ENCODE results near the gene GAP43.
A peak's percentile ranks its signal among the peaks of the same experiment; 100 is the strongest.

The GAP43 gene

DNA sequence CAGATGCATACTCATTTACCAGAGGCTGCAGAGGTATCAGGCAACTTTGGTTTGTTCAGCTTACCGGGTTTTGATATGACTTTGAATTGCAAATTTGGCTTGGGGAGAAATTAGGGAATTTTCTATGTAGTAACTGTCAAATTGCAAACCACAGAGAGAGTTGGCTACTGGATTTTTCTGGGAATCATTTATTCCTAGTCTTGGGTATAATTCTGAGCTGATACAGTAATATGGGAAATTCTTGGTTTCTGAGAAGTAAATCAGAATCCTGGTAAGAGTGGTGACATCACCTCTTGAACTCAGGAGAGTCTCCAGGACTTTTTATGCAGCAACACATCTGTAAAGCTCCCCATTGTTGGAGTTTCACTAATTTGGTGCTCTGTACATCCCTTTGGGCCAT is 39.0 kb downstream of the GAP43 start:
- no peak for DNase-seq (ENCODE audit: low spot score)

DNA sequence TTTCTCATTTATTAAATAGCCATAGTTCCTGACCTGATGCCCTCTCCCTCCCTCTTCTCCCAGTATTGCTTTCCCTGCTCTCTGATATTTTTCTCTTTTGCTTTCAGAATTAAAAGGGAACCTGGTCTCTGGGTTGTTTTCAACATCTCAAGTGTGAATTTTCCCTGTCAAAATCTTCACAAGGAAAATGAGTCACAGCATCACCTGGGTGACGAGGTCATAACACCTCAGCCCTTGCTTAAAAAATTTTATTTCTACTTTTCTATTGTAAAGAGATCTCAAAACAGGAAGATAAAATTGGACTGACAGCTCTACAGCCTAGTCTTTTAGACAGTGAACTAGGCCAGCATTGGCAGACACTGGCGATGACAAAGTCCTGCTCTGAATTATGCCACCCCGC is 40.1 kb downstream of the GAP43 start:
- no peak for DNase-seq (ENCODE audit: low spot score)

GRCh38 chr3:115666081-115666480 is 42.8 kb downstream of the GAP43 start:
- DNase-seq (ENCODE audit: low spot score), result no peak

- no peak for DNase-seq (ENCODE audit: low spot score)
These were observed 43.8 kb downstream of the GAP43 start for GRCh38 chr3:115666920-115667737.

DNA sequence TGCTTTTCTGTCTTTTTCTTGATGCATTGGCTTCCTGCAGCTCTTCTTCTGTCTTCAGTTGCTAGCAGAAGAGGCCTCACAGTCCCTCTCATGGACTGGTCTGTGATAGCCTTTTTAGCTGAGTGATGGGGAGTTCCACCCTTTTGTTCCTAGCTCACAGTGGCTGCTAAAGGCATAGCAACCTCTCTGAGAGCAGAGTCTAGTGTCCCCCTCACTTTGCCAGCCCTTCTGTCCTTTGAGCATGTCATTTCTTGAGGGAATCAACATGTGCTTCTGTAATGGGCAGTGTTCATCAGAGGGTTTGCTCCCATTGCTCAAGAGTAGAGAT is 44.4 kb downstream of the GAP43 start:
- no peak for DNase-seq (ENCODE audit: low spot score)

- no peak for DNase-seq (ENCODE audit: low spot score)
These were observed 47.6 kb downstream of the GAP43 start for GRCh38 chr3:115670911-115671310.

- no peak for DNase-seq (ENCODE audit: low spot score)
These were observed 48.6 kb downstream of the GAP43 start for GRCh38 chr3:115671761-115672455.

DNA sequence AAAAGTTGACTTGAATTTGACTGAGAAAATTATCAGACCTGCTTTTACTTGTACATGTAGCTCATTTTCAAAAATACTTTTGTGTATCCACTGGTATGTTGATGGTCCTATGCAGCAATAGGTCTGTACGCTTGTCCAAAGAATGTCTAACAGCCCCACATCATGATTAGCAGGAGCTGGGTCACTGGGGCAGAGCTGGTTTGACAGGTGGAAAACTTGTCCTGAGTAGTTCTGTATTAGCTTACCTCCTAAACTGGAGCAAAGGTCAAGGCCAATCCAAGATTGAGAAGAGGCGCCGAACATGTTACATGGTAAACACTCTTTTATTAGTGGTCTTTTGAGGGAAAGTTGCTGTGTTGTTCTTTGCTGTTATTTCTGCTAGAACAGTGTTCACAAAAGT is 50.6 kb downstream of the GAP43 start:
- no peak for DNase-seq (ENCODE audit: low spot score)

GRCh38 chr3:115676336-115676735 is 53.0 kb downstream of the GAP43 start:
- no peak for DNase-seq (ENCODE audit: low spot score)

DNA sequence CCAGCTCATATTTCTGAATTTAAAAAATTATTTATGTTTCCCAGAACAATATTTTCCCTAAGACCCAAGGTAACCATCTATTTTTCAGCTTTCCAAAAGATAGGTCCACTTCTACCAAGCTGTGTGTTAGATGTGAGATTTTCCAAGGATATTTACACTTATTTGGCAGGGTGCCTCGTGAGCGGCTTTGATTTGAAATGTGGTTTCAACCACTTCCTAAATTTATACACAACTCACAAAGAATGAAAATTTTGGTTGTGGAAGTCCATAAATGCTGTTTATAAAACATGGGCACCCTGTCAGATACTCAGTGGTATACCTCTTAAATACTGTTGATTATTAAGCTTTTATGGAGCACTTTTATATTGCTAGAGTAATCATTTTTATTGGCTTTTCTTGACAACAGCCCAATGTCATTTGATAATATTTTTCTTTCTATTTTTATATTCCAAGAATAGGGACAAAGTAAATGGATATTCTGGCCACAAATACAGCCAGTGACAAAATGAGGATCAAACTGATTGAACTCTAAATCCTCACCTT is 57.6 kb downstream of the GAP43 start:
- DNase-seq (ENCODE audit: low spot score), result no peak

- no peak for DNase-seq (ENCODE audit: low spot score)
These were observed 58.4 kb downstream of the GAP43 start for GRCh38 chr3:115681736-115682135.

DNA sequence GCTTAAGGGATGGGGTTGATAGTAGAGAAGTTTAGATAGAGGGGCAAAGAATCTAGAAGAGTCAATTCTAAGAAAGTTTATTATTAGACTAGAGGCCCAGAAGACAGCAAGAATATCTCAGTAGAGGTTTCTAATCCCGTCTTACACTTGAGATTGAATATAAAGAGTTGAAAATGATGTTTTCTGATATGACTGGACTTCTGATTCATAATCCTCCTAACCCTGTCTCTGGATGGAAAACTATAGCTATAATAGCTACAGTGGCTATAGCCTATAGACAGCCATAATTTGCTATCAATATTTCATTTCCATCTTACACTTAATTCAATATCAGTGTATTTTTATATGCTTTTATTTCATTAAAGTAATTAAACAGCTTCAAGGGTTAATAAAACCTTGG is 60.0 kb downstream of the GAP43 start:
- DNase-seq (ENCODE audit: low spot score), result no peak

- DNase-seq (ENCODE audit: low spot score), result no peak
These were observed 60.5 kb downstream of the GAP43 start for GRCh38 chr3:115683773-115684172.

DNA sequence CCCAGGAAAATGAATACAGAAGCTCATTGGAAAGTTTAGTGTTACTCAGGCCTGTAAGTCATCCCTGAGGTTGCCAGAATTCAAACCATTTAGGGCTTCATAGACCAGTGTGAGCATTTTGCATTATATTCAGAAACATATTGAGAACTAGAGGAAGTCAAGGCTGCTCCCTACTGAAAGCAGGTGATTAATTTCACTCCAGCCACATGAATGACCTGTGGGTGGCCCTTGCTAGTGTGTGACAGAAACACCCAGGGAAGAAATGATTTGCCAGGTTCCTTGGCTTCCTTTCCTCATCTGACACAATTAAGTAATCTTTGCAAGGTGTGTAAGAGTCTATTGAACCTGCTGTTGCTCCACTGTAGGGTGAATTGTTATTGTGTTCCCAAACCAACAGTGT is 61.8 kb downstream of the GAP43 start:
- no peak for DNase-seq (ENCODE audit: low spot score)

DNA sequence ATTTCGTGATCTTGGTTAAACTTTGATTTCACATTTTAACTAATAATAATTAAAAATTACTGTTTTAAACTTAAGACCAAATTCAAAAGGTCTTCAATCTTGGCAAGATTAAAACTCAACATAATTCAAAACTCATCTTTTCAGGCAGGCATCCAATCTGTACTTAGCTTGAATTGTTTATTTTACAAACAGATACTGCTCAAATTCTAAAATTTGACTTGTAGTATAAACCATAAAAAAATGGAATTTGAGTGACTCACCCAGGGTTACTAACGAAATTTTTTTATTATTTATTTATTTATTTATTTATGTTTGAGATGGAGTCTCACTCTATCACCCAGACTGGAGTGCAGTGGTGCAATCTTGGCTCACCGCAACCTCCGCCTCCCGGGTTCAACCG is 64.4 kb downstream of the GAP43 start:
- no peak for DNase-seq (ENCODE audit: low spot score)

DNA sequence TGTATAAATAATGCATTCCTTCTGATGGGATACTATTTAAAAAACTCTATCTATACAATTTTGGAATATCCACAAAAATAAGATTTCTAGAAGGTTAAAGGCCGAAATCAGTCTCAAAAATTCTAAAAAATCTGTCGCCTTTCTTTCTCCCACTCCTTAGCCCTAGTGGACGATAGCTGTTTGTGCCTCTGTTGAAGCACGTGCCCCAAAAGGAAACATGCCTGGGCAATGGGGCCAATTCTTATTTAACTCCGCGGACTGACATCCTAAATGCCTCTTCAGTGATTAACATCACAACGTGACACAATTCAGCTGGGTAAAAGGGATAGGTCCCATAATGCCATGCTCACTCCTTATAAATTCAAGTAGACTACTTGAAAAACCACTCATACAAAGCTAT is 65.1 kb downstream of the GAP43 start:
- DNase-seq (ENCODE audit: low spot score), result no peak

GRCh38 chr3:115689928-115690327 is 66.6 kb downstream of the GAP43 start:
- DNase-seq (ENCODE audit: low spot score), result no peak

DNA sequence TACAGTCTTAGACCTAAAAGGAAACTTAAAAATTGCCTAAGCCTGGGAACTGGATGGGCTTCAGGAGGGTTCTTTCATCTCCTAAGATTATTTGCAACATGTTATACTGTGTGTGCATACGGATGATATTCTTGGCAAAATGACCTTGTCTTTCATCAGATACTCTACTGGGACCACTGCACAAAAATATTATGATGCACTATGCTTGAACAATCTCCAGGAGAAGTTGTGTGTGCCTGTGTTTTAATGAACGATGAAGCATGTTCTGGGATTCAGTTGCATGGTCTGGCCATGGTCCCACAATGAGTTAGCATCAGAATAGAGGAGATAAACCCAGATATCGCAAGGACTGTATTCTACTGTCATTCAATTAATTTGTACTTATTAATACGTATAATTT is 68.7 kb downstream of the GAP43 start:
- no peak for DNase-seq (ENCODE audit: low spot score)

DNA sequence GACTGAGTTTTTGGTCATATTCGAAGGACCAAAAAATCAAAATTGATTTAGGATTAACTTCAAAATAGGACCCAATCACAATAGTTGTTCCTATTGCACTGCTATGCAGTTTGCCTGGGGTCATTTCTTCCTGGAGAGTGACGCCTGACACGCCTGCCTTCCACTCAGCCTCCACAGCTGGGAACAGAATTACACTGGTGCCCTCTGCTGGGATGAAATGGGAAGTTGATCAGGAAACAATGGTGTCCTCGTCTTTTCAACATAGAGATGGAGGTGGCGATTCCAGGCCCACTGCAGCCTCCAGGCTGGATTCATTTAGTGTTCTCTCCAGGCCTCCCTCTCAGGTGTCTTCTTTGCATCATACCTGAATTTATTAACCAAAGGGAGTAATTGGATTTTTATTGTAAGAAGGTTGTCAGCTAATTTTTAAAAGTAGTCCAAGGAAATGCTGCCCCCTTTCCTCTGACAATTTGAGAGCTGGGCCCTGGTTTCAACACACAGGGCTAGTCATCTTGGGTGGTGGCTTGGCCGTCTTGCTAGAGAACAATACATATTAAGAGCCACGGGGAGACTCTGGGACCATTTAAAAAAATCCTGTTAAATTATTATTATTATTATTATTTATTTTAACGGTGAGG is 69.7 kb downstream of the GAP43 start:
- peak; percentile 57 for DNase-seq (ENCODE audit: low spot score)

DNA sequence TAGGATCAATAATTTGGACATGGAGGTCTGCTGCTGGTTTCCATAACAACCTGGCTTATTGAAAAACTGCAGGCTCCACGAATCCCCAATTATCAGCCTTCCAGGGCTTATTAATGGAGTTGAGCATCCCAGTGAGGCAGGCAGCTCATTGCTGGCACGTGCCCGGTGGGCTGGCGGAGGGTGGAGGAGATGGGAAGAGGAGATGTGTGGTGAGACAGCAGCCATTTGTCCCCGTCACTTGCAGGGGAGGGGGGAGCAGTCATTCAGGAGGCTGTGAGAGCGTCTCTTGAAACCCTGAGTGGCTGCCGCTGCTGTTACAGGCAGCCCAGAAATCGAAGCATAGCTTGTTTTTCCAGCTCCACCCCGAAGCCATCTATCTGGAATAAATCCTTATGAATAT is 70.6 kb downstream of the GAP43 start:
- DNase-seq (ENCODE audit: low spot score), result no peak

- DNase-seq (ENCODE audit: low spot score), result no peak
These were observed 71.8 kb downstream of the GAP43 start for GRCh38 chr3:115695090-115695489.

- no peak for DNase-seq (ENCODE audit: low spot score)
These were observed 74.1 kb downstream of the GAP43 start for GRCh38 chr3:115697263-115698053.

Measured in CD4-positive, alpha-beta T cell treated with Interleukin-6 at 100 ng/mL for 8 hours (primary cell).